B cell (primary cell): ENCODE data around the gene HYPK. TPM values are rescaled to one million over a fixed set of nuclear protein-coding genes. Genes with fewer than 3 reads are reported as not detected.
"Not testable (repeated sequence)": the region's sequence is repeated elsewhere in the genome, so short reads cannot be mapped to it uniquely, and the experiment has no call there.

Experiments
- ATAC-seq: fragments of 200-7000 bp; cut with Tn5 transposase; one replicate; pipeline ENCODE4 v1.10.0; 2021; ENCODE audit warnings: low read depth, mild to moderate bottlenecking, moderate number of reproducible peaks, moderate library complexity
- CTCF ChIA-PET: fragments of 350-600 bp; sonication (Branson Sonifier 250); formaldehyde crosslinking; loops from one replicate; lab custom pipeline; 2021; ENCODE audit warnings: antibody characterized with exemption, inconsistent platforms; lab: Charles Lee
- POLR2A ChIA-PET: fragments of 350-600 bp; sonication (Branson Sonifier 250); formaldehyde crosslinking; loops from one replicate; lab custom pipeline; 2021; ENCODE audit warnings: antibody characterized with exemption; lab: Charles Lee
- DNase-seq: peaks from one replicate; pipeline ENCODE4 v3.0.0; 2013
- H2AFZ ChIP-seq: 2 replicates; pipeline ENCODE4 v1.6.1; 2012; ENCODE audit warnings: mild to moderate bottlenecking, low read depth, low read length; ENCODE audit not compliant: insufficient read depth, poor library complexity, severe bottlenecking
- H3K27ac ChIP-seq, 2 donors: 1 replicate in 1 of 2; 2 replicates in 1 of 2; pipeline ENCODE4 v1.5.1; 2012 to 2013; ENCODE audit warnings: low read length in 2 of 2, mild to moderate bottlenecking in 2 of 2, moderate library complexity in 1 of 2
- H3K27me3 ChIP-seq, 4 experiments: fragments of 200-600 bp in 1 of 4; sonication (generic) in 1 of 4; replicated peaks in 1 of 4; 1 replicate in 2 of 4; 2 replicates in 2 of 4; pipeline versions ENCODE4 v1.6.1 to v1.7.0; 2013 to 2016; ENCODE audit warnings: low read length in 3 of 4, mild to moderate bottlenecking in 2 of 4, mixed read lengths in 1 of 4, moderate library complexity in 1 of 4; ENCODE audit not compliant: insufficient read depth in 4 of 4, control insufficient read depth in 3 of 4; ENCODE audit errors: control extremely low read depth in 1 of 4
- H3K36me3 ChIP-seq, 2 experiments: replicated peaks in 1 of 2; 1 replicate in 1 of 2; 2 replicates in 1 of 2; pipeline versions ENCODE4 v1.6.1 to v1.7.1; 2013; ENCODE audit warnings: low read length in 1 of 2; ENCODE audit not compliant: insufficient read depth in 2 of 2, control insufficient read depth in 1 of 2; ENCODE audit errors: control extremely low read depth in 1 of 2, extremely low read depth in 1 of 2
- H3K4me1 ChIP-seq, 2 donors: fragments of 200-600 bp in 1 of 2; sonication (generic) in 1 of 2; 1 replicate in 1 of 2; 2 replicates in 1 of 2; pipeline versions ENCODE4 v1.5.1 to v1.6.1; 2013 to 2017; ENCODE audit warnings: low read length in 2 of 2; ENCODE audit not compliant: control insufficient read depth in 2 of 2, insufficient read depth in 2 of 2
- H3K4me2 ChIP-seq: replicated peaks from 2 replicates; pipeline ENCODE3; 2012; ENCODE audit warnings: mild to moderate bottlenecking, low read depth, low read length; ENCODE audit not compliant: poor library complexity, severe bottlenecking
- H3K4me3 ChIP-seq, 5 experiments: fragments of 200-600 bp in 1 of 5; sonication (generic) in 1 of 5; 1 replicate in 3 of 5; 2 replicates in 2 of 5; pipeline versions ENCODE4 v1.5.1 to v1.7.0; 2011 to 2016; ENCODE audit warnings: low read length in 4 of 5, mild to moderate bottlenecking in 4 of 5, low read depth in 2 of 5, control low read depth in 1 of 5, moderate library complexity in 1 of 5; ENCODE audit not compliant: insufficient read depth in 1 of 5; ENCODE audit errors: control extremely low read depth in 1 of 5, extremely low read depth in 1 of 5
- H3K79me2 ChIP-seq: fragments of 200-600 bp; sonication (generic); one replicate; pipeline ENCODE4 v1.6.0; 2016; ENCODE audit warnings: low read length; ENCODE audit not compliant: control insufficient read depth, insufficient read depth
- H3K9ac ChIP-seq: fragments of 200-600 bp; sonication (generic); 2 replicates; pipeline ENCODE4 v1.6.1; 2017; ENCODE audit warnings: mild to moderate bottlenecking, low read length, moderate library complexity
- H3K9me3 ChIP-seq, 3 donors: one replicate each; pipeline versions ENCODE4 v1.6.1 to v1.7.1; 2013; ENCODE audit warnings: low read length in 2 of 3; ENCODE audit not compliant: control insufficient read depth in 2 of 3, insufficient read depth in 1 of 3; ENCODE audit errors: control extremely low read depth in 1 of 3
- H4K20me1 ChIP-seq: 2 replicates; pipeline ENCODE4 v1.6.0; 2012; ENCODE audit warnings: mild to moderate bottlenecking, low read length; ENCODE audit not compliant: insufficient read depth, control insufficient read depth, poor library complexity, severe bottlenecking
- H3K27ac Mint-ChIP-seq: one replicate; pipeline ENCODE4 v1.8.0; 2021; ENCODE audit warnings: mixed read lengths
- H3K27me3 Mint-ChIP-seq: one replicate; pipeline ENCODE4 v1.8.0; 2021; ENCODE audit warnings: mixed read lengths
- H3K4me1 Mint-ChIP-seq: one replicate; pipeline ENCODE4 v1.8.0; 2021; ENCODE audit warnings: mixed read lengths
- H3K4me3 Mint-ChIP-seq: one replicate; pipeline ENCODE4 v1.8.0; 2021; ENCODE audit warnings: mixed read lengths
- H3K9me3 Mint-ChIP-seq: one replicate; pipeline ENCODE4 v1.8.0; 2022; ENCODE audit warnings: mixed read lengths; ENCODE audit not compliant: insufficient read depth
- WGBS: methylation state at CpG from one replicate; pipeline ENCODE4 v1.1.5; 2013; ENCODE audit warnings: missing lambda C conversion rate; ENCODE audit not compliant: insufficient coverage; 5-methylcytosine and 5-hydroxymethylcytosine counted together
- intact Hi-C: fragments of 100-400 bp; cut with micrococcal nuclease; formaldehyde crosslinking; loops from one replicate; pipeline ENCODE4 v1.10.0; 2022
- polyA plus RNA-seq: library from polyadenylated mRNA; depleted of rRNA; stranded (reverse); fragments of >200 nt; gene quantifications from 2 replicates; pipeline ENCODE4 v1.2.3, GENCODE V29; 2012
- total RNA-seq, 2 donors: library from RNA; stranded (reverse); fragments of 120-200 nt in 1 of 2; gene quantifications; 1 replicate in 1 of 2; 2 replicates in 1 of 2; pipeline versions ENCODE4 v1.2.3 to v1.2.4, GENCODE V29; 2013 to 2022

Gene HYPK
- total and polyA plus RNA-seq, 2 donors (not counting 1 experiment from before 2014, with no cell fraction given) = 23.5 to 25.7 TPM

- H3K9me3 ChIP-seq, H3K9ac ChIP-seq, H3K27me3 ChIP-seq, H3K27me3 Mint-ChIP-seq, H3K9me3 Mint-ChIP-seq, H3K4me2 ChIP-seq, H3K27ac ChIP-seq, H3K27ac Mint-ChIP-seq, intact Hi-C loops, H2AFZ ChIP-seq, H3K4me3 Mint-ChIP-seq, H3K4me3 ChIP-seq, H3K36me3 ChIP-seq, H4K20me1 ChIP-seq, DNase-seq, POLR2A ChIA-PET, ATAC-seq: not testable (repeated sequence)
- WGBS = 97% methylated on average over 8 of the region's 14 CpGs
- peaks cover 16 to 33% of the 10 kb centered on the region in 2 donors for H3K4me1 ChIP-seq
- H3K4me1 Mint-ChIP-seq = peaks cover 34% of the 10 kb centered on the region
- CTCF ChIA-PET = interaction anchor here (0.9 kb wide), 1 partner anchor 55 kb away, joined by 3 read pairs; the partner anchor contains the start of gene ELL3
- peaks cover 15% of the 10 kb centered on the region for H3K79me2 ChIP-seq
Measured at GRCh38 chr15:43831519-43832052, 31.2 kb downstream of the HYPK start.

GRCh38 chr15:43832485-43832884 lies 32.1 kb downstream of the HYPK start:
- WGBS = 91% methylated on average over 5 of the region's 6 CpGs
- H3K27ac Mint-ChIP-seq, DNase-seq, H2AFZ ChIP-seq, ATAC-seq, H3K4me2 ChIP-seq, H3K27me3 Mint-ChIP-seq, H3K27me3 ChIP-seq, POLR2A ChIA-PET, H3K4me3 ChIP-seq, H3K9me3 Mint-ChIP-seq, intact Hi-C loops, H3K27ac ChIP-seq, H3K4me3 Mint-ChIP-seq, H3K9me3 ChIP-seq, H3K9ac ChIP-seq, CTCF ChIA-PET, H4K20me1 ChIP-seq, H3K36me3 ChIP-seq: not testable (repeated sequence)
- H3K79me2 ChIP-seq = peaks cover 15% of the 10 kb centered on the region
- peaks cover 26% of the 10 kb centered on the region for H3K4me1 Mint-ChIP-seq
- peaks cover 11 to 26% of the 10 kb centered on the region in 2 donors for H3K4me1 ChIP-seq
